ENCODE data around the gene MCTP2.

- TF ChIP-seq CTCF (IDR thresholded peaks at IDR 0.05) (no peak), POLR2A (IDR thresholded peaks at IDR 0.05) (no peak), POLR2AphosphoS5 (IDR thresholded peaks at IDR 0.05) (no peak)
Observed at GRCh38 chr15:94262201-94262600, 30.8 kb downstream of the MCTP2 start.
